Measurements from ENCODE around the gene RACK1. TPM values are rescaled to one million over a fixed set of nuclear protein-coding genes. Genes with fewer than 3 reads are reported as not detected.

Gene RACK1
- total RNA-seq, 3 donors from 2014 or later = 2,096 to 2,842 (median 2,553) TPM

DNA sequence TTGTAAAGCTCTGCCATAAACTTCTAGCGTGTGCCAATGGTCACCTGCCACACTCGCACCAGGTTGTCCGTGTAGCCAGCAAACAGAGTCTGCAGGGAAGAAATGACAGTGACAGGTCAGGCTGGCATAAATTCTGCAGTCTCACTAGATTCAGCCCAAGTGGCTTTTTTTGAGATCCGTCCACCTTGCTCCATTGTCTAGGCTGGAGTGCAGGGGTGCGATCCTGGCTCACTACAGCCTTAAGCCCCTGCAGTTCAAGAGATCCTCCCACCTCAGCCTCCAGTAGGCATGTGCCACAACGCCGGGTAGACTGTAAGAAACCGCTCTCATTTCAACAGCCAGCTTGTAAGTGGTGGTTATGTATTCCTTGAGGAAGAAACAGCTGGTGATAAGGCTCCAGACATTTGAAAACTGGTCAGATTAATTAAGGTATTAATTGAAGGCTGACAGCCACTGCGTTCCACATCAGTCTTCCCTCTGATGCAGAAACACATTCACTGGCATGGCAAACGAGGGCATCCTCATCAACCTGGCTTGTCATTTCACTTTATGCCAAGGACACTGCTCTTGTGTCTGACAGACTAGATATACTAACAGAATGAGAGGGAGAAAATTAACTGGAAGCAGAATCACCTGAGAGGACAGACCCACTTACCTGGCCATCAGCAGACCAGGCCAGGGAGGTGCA lies 6.6 kb downstream of the RACK1 start:
- H3K9me3 ChIP-seq = no peaks in the 10 kb centered on the region
- TF ChIP-seq POLR2AphosphoS5 (IDR thresholded peaks at IDR 0.05) (no peak), POLR2A (IDR thresholded peaks at IDR 0.05) (no peak)
- TF ChIP-seq, protein P1, sequence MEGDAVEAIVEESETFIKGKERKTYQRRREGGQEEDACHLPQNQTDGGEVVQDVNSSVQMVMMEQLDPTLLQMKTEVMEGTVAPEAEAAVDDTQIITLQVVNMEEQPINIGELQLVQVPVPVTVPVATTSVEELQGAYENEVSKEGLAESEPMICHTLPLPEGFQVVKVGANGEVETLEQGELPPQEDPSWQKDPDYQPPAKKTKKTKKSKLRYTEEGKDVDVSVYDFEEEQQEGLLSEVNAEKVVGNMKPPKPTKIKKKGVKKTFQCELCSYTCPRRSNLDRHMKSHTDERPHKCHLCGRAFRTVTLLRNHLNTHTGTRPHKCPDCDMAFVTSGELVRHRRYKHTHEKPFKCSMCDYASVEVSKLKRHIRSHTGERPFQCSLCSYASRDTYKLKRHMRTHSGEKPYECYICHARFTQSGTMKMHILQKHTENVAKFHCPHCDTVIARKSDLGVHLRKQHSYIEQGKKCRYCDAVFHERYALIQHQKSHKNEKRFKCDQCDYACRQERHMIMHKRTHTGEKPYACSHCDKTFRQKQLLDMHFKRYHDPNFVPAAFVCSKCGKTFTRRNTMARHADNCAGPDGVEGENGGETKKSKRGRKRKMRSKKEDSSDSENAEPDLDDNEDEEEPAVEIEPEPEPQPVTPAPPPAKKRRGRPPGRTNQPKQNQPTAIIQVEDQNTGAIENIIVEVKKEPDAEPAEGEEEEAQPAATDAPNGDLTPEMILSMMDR (IDR thresholded peaks at IDR 0.05) = no peak
- intact Hi-C loops (cut with DNase I; ENCODE audit: low total_unique reads) = no loop called here
- no peak for DNase-seq (ENCODE audit: low spot score in 2 of 2)
- H3K4me3 ChIP-seq = no peak overlapping the region
- H3K27ac ChIP-seq = no peak overlapping the region
- H3K27me3 ChIP-seq = no peaks in the 10 kb centered on the region
- no peaks in the 10 kb centered on the region for H3K4me1 ChIP-seq
- no peaks in the 10 kb centered on the region for H3K36me3 ChIP-seq

DNA sequence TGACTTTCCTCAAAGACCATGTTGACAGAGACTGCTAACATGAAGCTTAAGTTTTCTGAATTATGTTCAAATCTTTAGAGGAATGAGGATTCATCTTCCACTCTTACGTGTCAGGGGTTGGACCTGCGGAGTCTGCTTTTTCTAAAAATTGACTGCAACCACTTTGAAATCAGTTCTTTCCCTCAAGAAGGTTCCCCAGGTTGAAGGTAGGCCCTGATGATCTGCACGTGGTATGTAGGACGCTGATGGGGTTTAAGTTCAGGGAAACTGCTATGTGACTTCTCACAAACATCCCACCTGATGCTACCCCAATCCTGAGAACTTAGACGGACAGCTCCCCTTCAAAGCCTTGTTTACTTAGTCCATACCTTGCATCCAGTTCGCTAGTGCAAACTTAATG lies 7.2 kb downstream of the RACK1 start:
- H3K27me3 ChIP-seq = no peaks in the 10 kb centered on the region
- no peak for DNase-seq (ENCODE audit: low spot score in 2 of 2)
- H3K4me3 ChIP-seq = no peak overlapping the region
- no peaks in the 10 kb centered on the region for H3K36me3 ChIP-seq
- H3K4me1 ChIP-seq = no peaks in the 10 kb centered on the region
- no peak overlapping the region for H3K27ac ChIP-seq
- no peaks in the 10 kb centered on the region for H3K9me3 ChIP-seq
- TF ChIP-seq POLR2A (IDR thresholded peaks at IDR 0.05) (no peak), POLR2AphosphoS5 (IDR thresholded peaks at IDR 0.05) (no peak)
- TF ChIP-seq, protein P1 (IDR thresholded peaks at IDR 0.05) = no peak
- intact Hi-C loops (cut with DNase I; ENCODE audit: low total_unique reads) = no loop called here

DNA sequence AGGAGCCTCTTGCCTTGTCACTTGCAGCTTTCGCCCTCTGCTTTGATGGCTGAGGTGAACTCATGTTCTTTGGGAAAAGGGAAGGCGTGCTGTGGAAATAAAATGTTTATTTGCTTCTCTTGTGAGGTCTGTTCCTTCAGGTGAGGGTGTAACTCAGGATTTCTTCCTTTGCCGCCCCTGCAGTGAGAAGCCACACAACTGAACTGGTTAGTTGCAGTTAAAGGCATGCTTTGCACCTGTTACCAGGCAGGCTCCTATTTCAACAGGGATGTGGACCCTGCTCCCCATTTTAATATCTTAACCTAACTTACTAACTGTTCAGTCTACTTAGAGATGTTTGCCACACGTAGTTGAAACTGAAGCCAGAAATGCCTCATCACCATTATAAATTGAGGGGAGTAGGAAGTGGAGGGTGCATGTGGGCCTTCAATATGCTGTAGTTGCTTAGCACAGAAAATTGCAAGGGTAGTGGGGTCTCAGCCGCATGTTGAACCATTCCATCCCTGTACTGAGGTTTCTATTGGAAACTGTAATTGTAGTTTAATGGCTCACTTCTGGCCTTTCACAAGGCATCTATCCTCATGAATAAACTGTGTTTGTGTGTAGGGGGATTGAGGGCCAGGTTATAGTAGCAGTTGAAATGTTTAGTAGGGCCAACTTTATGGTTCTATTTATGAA lies 7.9 kb downstream of the RACK1 start:
- no peaks in the 10 kb centered on the region for H3K27me3 ChIP-seq
- H3K36me3 ChIP-seq = no peaks in the 10 kb centered on the region
- TF ChIP-seq POLR2A (IDR thresholded peaks at IDR 0.05) (no peak), POLR2AphosphoS5 (IDR thresholded peaks at IDR 0.05) (no peak)
- TF ChIP-seq, protein P1 (IDR thresholded peaks at IDR 0.05) = no peak
- H3K4me1 ChIP-seq = no peaks in the 10 kb centered on the region
- intact Hi-C loops (cut with DNase I; ENCODE audit: low total_unique reads) = no loop called here
- no peaks in the 10 kb centered on the region for H3K9me3 ChIP-seq
- H3K4me3 ChIP-seq = no peak overlapping the region
- H3K27ac ChIP-seq = no peak overlapping the region
- no peak for DNase-seq (ENCODE audit: low spot score in 2 of 2)

DNA sequence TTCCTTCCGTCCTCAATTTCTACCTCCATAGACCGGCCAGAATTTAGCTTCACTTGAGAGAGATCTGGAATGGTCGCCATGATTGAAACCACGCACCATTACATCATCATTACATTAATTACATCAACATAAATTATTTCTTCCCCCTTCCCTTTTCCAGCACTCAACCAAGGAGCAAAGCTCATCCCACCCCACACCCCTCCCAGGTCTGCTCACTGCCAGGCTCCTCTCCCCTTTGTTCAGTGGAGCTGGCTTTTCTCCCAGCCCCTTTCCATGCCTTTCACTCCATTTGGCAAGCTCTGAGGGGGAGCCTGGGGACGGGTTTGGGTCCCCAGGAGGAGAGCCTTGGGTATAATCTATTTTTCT lies 8.4 kb downstream of the RACK1 start:
- H3K27ac ChIP-seq = no peak overlapping the region
- no peaks in the 10 kb centered on the region for H3K4me1 ChIP-seq
- H3K27me3 ChIP-seq = no peaks in the 10 kb centered on the region
- intact Hi-C loops (cut with DNase I; ENCODE audit: low total_unique reads) = no loop called here
- TF ChIP-seq POLR2A (IDR thresholded peaks at IDR 0.05) (no peak), POLR2AphosphoS5 (IDR thresholded peaks at IDR 0.05) (no peak)
- TF ChIP-seq, protein P1 (IDR thresholded peaks at IDR 0.05) = no peak
- no peak for DNase-seq (ENCODE audit: low spot score in 2 of 2)
- H3K9me3 ChIP-seq = no peaks in the 10 kb centered on the region
- no peak overlapping the region for H3K4me3 ChIP-seq
- no peaks in the 10 kb centered on the region for H3K36me3 ChIP-seq
